Measurements from ENCODE around the gene PRKD2.
A peak's percentile ranks its signal among the peaks of the same experiment; 100 is the strongest.

PRKD2 gene

GRCh38 chr19:46644720-46645119 lies 72.2 kb downstream of the PRKD2 start:
- no peak overlapping the region for H3K9ac ChIP-seq (ENCODE audit: low read length)
- no peaks in the 10 kb centered on the region for H4K20me1 ChIP-seq (ENCODE audit: insufficient read depth, low read length)
- TF ChIP-seq CTCF (IDR thresholded peaks at IDR 0.05; ENCODE audit: low read depth, low read length), result no peak
- TF ChIP-seq EZH2phosphoT487 (IDR thresholded peaks at IDR 0.05; ENCODE audit: low read depth), result no peak
- H3K9me3 ChIP-seq (ENCODE audit: insufficient read depth, low read length), result no peaks in the 10 kb centered on the region
- no peak overlapping the region for H3K4me3 ChIP-seq (ENCODE audit: low read length)
- peaks cover 18% of the 10 kb centered on the region for H3K4me1 ChIP-seq (ENCODE audit: low read length)
- no peak overlapping the region for H3K4me2 ChIP-seq (ENCODE audit: low read length)
- peaks cover 25% of the 10 kb centered on the region for H3K27me3 ChIP-seq (ENCODE audit: low read depth, low read length)
- H2AFZ ChIP-seq (ENCODE audit: low read depth, low read length), result no peak overlapping the region
- H3K79me2 ChIP-seq (ENCODE audit: low read length), result no peaks in the 10 kb centered on the region
- no peak overlapping the region for H3K27ac ChIP-seq (ENCODE audit: low read length)
- H3K36me3 ChIP-seq (replicated peaks; ENCODE audit: low read depth, low read length), result no peaks in the 10 kb centered on the region

- Histone ChIP-seq H2AFZ (ENCODE audit: low read depth, low read length) (no peak overlapping the region), H3K9ac (ENCODE audit: low read length) (no peak overlapping the region), H3K79me2 (ENCODE audit: low read length) (no peaks in the 10 kb centered on the region), H3K27ac (ENCODE audit: low read length) (no peak overlapping the region), H4K20me1 (ENCODE audit: insufficient read depth, low read length) (no peaks in the 10 kb centered on the region), H3K9me3 (ENCODE audit: insufficient read depth, low read length) (no peaks in the 10 kb centered on the region), H3K4me1 (ENCODE audit: low read length) (peaks cover 21% of the 10 kb centered on the region), H3K36me3 (replicated peaks; ENCODE audit: low read depth, low read length) (no peaks in the 10 kb centered on the region), H3K27me3 (ENCODE audit: low read depth, low read length) (peaks cover 24% of the 10 kb centered on the region), H3K4me3 (ENCODE audit: low read length) (no peak overlapping the region), H3K4me2 (ENCODE audit: low read length) (no peak overlapping the region)
- TF ChIP-seq EZH2phosphoT487 (IDR thresholded peaks at IDR 0.05; ENCODE audit: low read depth), result no peak
- no peak for TF ChIP-seq CTCF (IDR thresholded peaks at IDR 0.05; ENCODE audit: low read depth, low read length)
Observed at GRCh38 chr19:46640656-46641055, 76.3 kb downstream of the PRKD2 start.

GRCh38 chr19:46639358-46640182 lies 77.3 kb downstream of the PRKD2 start:
- H3K27ac ChIP-seq (ENCODE audit: low read length), result no peak overlapping the region
- H3K4me1 ChIP-seq (ENCODE audit: low read length), result peaks cover 26% of the 10 kb centered on the region
- no peaks in the 10 kb centered on the region for H3K9me3 ChIP-seq (ENCODE audit: insufficient read depth, low read length)
- H3K36me3 ChIP-seq (replicated peaks; ENCODE audit: low read depth, low read length), result no peaks in the 10 kb centered on the region
- peak overlapping the region; percentile 82 for H3K4me3 ChIP-seq (ENCODE audit: low read length)
- no peak for TF ChIP-seq EZH2phosphoT487 (IDR thresholded peaks at IDR 0.05; ENCODE audit: low read depth)
- no peak for TF ChIP-seq CTCF (IDR thresholded peaks at IDR 0.05; ENCODE audit: low read depth, low read length)
- peak overlapping the region; percentile 90 for H3K4me2 ChIP-seq (ENCODE audit: low read length)
- no peaks in the 10 kb centered on the region for H3K79me2 ChIP-seq (ENCODE audit: low read length)
- no peaks in the 10 kb centered on the region for H4K20me1 ChIP-seq (ENCODE audit: insufficient read depth, low read length)
- H3K27me3 ChIP-seq (ENCODE audit: low read depth, low read length), result peaks cover 17% of the 10 kb centered on the region
- H2AFZ ChIP-seq (ENCODE audit: low read depth, low read length), result peak overlapping the region; percentile 57
- peak overlapping the region; percentile 60 for H3K9ac ChIP-seq (ENCODE audit: low read length)

- Histone ChIP-seq H3K9me3 (ENCODE audit: insufficient read depth, low read length) (no peaks in the 10 kb centered on the region), H3K27me3 (ENCODE audit: low read depth, low read length) (peaks cover 18% of the 10 kb centered on the region)
Observed at GRCh38 chr19:46637224-46637623, 79.7 kb downstream of the PRKD2 start.

More at GRCh38 chr19:46637224-46637623, 79.7 kb downstream of the PRKD2 start:
- H3K79me2 ChIP-seq (ENCODE audit: low read length), result no peaks in the 10 kb centered on the region
- H3K4me3 ChIP-seq (ENCODE audit: low read length), result no peak overlapping the region
- H3K27ac ChIP-seq (ENCODE audit: low read length), result no peak overlapping the region
- no peak overlapping the region for H3K9ac ChIP-seq (ENCODE audit: low read length)
- peaks cover 26% of the 10 kb centered on the region for H3K4me1 ChIP-seq (ENCODE audit: low read length)
- H4K20me1 ChIP-seq (ENCODE audit: insufficient read depth, low read length), result no peaks in the 10 kb centered on the region
- no peaks in the 10 kb centered on the region for H3K36me3 ChIP-seq (replicated peaks; ENCODE audit: low read depth, low read length)
- no peak overlapping the region; the same call in 1 of the 2 replicates for H3K4me2 ChIP-seq (ENCODE audit: low read length)
- no peak for TF ChIP-seq CTCF (IDR thresholded peaks at IDR 0.05; ENCODE audit: low read depth, low read length)
- TF ChIP-seq EZH2phosphoT487 (IDR thresholded peaks at IDR 0.05; ENCODE audit: low read depth), result no peak
- no peak overlapping the region for H2AFZ ChIP-seq (ENCODE audit: low read depth, low read length)

Measured in OCI-LY3 (cell line).